AG04449 (cell line): Measurements from ENCODE around the gene CCPG1.

ENCODE experiments used
- CTCF ChIA-PET: fragments of 350-600 bp; formaldehyde crosslinking; extraction: SDS; loops from one replicate; lab custom pipeline; 2021; ENCODE audit warnings: antibody characterized with exemption; lab: Yijun Ruan, JAX
- POLR2A ChIA-PET: fragments of 400-600, 350-600 bp; formaldehyde crosslinking; extraction: SDS; loops from one replicate; lab custom pipeline; 2020; ENCODE audit warnings: antibody characterized with exemption, inconsistent platforms; lab: Yijun Ruan, JAX
- DNase-seq: peaks from one replicate; pipeline ENCODE4 v3.0.0-alpha.2; 2010; ENCODE audit warnings: low read depth, low spot score
- H3K4me3 ChIP-seq: 2 replicates; pipeline ENCODE4 v1.5.1; 2011; ENCODE audit warnings: low read depth, mild to moderate bottlenecking, control low read depth, low read length
- CTCF ChIP-seq: IDR thresholded peaks from one replicate; pipeline ENCODE4 v1.5.1; 2011; ENCODE audit warnings: mild to moderate bottlenecking, moderate library complexity, low read length, control low read depth, inconsistent platforms; ENCODE audit not compliant: insufficient read depth; ENCODE audit errors: missing control alignments

The CCPG1 gene

GRCh38 chr15:55381595-55381994 is 26.6 kb downstream of the CCPG1 start:
- TF ChIP-seq CTCF = no peak
- no peak for DNase-seq
- H3K4me3 ChIP-seq = no peak overlapping the region
- ChIA-PET POLR2A (no interaction called here), CTCF (no interaction called here)

GRCh38 chr15:55379095-55379494 is 29.1 kb downstream of the CCPG1 start:
- POLR2A ChIA-PET = no interaction called here
- no peak overlapping the region for H3K4me3 ChIP-seq
- no peak for DNase-seq
- CTCF ChIA-PET = no interaction called here
- TF ChIP-seq CTCF = no peak

GRCh38 chr15:55372701-55373440 is 35.3 kb downstream of the CCPG1 start:
- no peak for TF ChIP-seq CTCF
- no peak for DNase-seq
- ChIA-PET POLR2A (no interaction called here), CTCF (interaction anchor here (0.7 to 1.2 kb wide), 3 partner anchors 10 to 66 kb away, joined by 3 to 4 read pairs (median 3); no protein-coding TSS in a partner anchor)
- no peak overlapping the region for H3K4me3 ChIP-seq

GRCh38 chr15:55366981-55367380 is 41.2 kb downstream of the CCPG1 start:
- TF ChIP-seq CTCF = no peak
- no peak overlapping the region for H3K4me3 ChIP-seq
- ChIA-PET POLR2A (no interaction called here), CTCF (interaction anchor here (1.1 to 1.3 kb wide), 4 partner anchors 8 to 150 kb away, joined by 3 to 4 read pairs (median 4); partner anchors contain the start of genes CCPG1 and PIERCE2)
- DNase-seq = no peak

GRCh38 chr15:55362641-55363040 is 45.5 kb downstream of the CCPG1 start:
- ChIA-PET CTCF (no interaction called here), POLR2A (no interaction called here)
- no peak overlapping the region for H3K4me3 ChIP-seq
- TF ChIP-seq CTCF = no peak
- DNase-seq = no peak

- ChIA-PET CTCF (no interaction called here), POLR2A (no interaction called here)
- no peak for TF ChIP-seq CTCF
These were observed 47.1 kb downstream of the CCPG1 start for GRCh38 chr15:55361048-55361447.

More at GRCh38 chr15:55361048-55361447, 47.1 kb downstream of the CCPG1 start:
- DNase-seq = no peak
- no peak overlapping the region for H3K4me3 ChIP-seq
